Esophagus muscularis mucosa (tissue), 4 donors: ENCODE data around the gene OR2S2. TPM values are rescaled to one million over a fixed set of nuclear protein-coding genes. Genes with fewer than 3 reads are reported as not detected.
A peak's percentile ranks its signal among the peaks of the same experiment; 100 is the strongest.

Source experiments
- DNase-seq: peaks from one replicate; pipeline ENCODE4 v3.0.0-alpha.2; 2017; ENCODE audit errors: extremely low spot score
- H3K27ac ChIP-seq, 4 donors: fragments of 200-600 bp; sonication (generic); replicated peaks in 1 of 4; 1 replicate in 3 of 4; 2 replicates in 1 of 4; pipeline ENCODE4 v1.5.1; 2016 to 2019; ENCODE audit warnings: mild to moderate bottlenecking in 1 of 4
- H3K27me3 ChIP-seq, 4 donors: fragments of 200-600 bp; sonication (generic); one replicate each; pipeline versions ENCODE4 v1.5.1 to v1.6.0; 2016 to 2019
- H3K36me3 ChIP-seq, 4 donors: fragments of 200-600 bp; sonication (generic); one replicate each; pipeline ENCODE4 v1.5.1; 2016 to 2019
- H3K4me1 ChIP-seq, 4 donors: fragments of 200-600 bp; sonication (generic); one replicate each; pipeline ENCODE4 v1.5.1; 2016 to 2019
- H3K4me3 ChIP-seq, 4 donors: fragments of 200-600 bp; sonication (generic); 1 replicate in 2 of 4; 2 replicates in 2 of 4; pipeline ENCODE4 v1.5.1; 2016 to 2019; ENCODE audit warnings: mild to moderate bottlenecking in 4 of 4, moderate library complexity in 1 of 4
- H3K9me3 ChIP-seq, 4 donors: fragments of 200-600 bp; sonication (generic); 1 replicate in 3 of 4; 2 replicates in 1 of 4; pipeline ENCODE4 v1.5.1; 2016 to 2019
- CTCF ChIP-seq, 3 experiments: fragments of 200-600 bp in 2 of 3; fragments of 450-650 bp in 1 of 3; sonication (generic) in 2 of 3; IDR thresholded peaks; one replicate each; pipeline ENCODE4 v1.5.1; 2017 to 2019; ENCODE audit warnings: antibody characterized with exemption in 3 of 3, mild to moderate bottlenecking in 2 of 3, moderate library complexity in 1 of 3
- EP300 ChIP-seq: sonication (generic); formaldehyde crosslinking; IDR thresholded peaks from one replicate; pipeline ENCODE4 v1.6.1; 2017; ENCODE audit warnings: antibody characterized with exemption
- POLR2A ChIP-seq: fragments of 450-650 bp; IDR thresholded peaks from one replicate; pipeline ENCODE4 v1.6.1; 2017; ENCODE audit warnings: antibody characterized with exemption, moderate library complexity, mild to moderate bottlenecking, low read depth
- POLR2AphosphoS5 ChIP-seq, 2 donors: sonication (generic); formaldehyde crosslinking; IDR thresholded peaks; one replicate each; pipeline ENCODE4 v1.6.1; 2017; ENCODE audit warnings: antibody characterized with exemption in 2 of 2
- WGBS: methylation state at CpG from one replicate; pipeline ENCODE4 v1.1.5; 2018; 5-methylcytosine and 5-hydroxymethylcytosine counted together
- intact Hi-C: fragments of 100-400 bp; cut with DNase I; formaldehyde crosslinking; loops from one replicate; pipeline ENCODE4 v1.15.1; 2023
- total RNA-seq, 4 donors: library from RNA; depleted of rRNA; stranded (reverse); fragments of >200 nt; gene quantifications; one replicate each; pipeline versions ENCODE4 v1.1.0 to v1.2.1, GENCODE V29; 2016

Gene OR2S2
- total RNA-seq, 4 donors from 2014 or later = not detected

DNA sequence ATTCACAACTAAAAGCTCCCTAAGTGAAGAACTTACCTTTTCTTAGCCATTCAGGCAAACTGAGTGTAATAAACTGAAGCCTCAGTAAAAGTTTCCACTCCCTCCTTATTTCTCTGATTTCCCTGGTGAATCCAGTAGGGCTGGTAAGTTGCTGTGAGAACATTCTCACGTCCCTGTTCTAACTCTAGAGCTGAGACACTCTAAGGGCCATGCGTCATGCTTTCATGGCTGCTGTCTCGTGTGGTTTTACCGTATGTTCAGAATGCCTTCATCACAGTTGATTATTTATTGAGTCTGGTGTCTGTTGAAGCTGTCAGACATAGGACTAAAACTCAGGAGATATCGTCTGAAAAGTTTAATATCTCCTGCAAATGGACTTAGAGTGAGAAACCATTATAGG is 1.3 kb downstream of the OR2S2 start:
- intact Hi-C loops = no loop called here
- no peak for DNase-seq
- no peak overlapping the region for H3K4me3 ChIP-seq
- H3K36me3 ChIP-seq = no peaks in the 10 kb centered on the region
- H3K27me3 ChIP-seq = peaks cover 0 to 22% (median 0%) of the 10 kb centered on the region in 4 donors
- 80% methylated on average over 5 of the region's 5 CpGs for WGBS
- peaks cover 0 to 5% (median 4%) of the 10 kb centered on the region in 4 donors for H3K4me1 ChIP-seq
- H3K9me3 ChIP-seq = no peaks in the 10 kb centered on the region
- TF ChIP-seq CTCF (IDR thresholded peaks at IDR 0.05) (no peak), POLR2AphosphoS5 (IDR thresholded peaks at IDR 0.05) (no peak), POLR2A (no peak), EP300 (no peak)
- no peak overlapping the region for H3K27ac ChIP-seq

- H3K4me1 ChIP-seq = peaks cover 0 to 5% (median 4%) of the 10 kb centered on the region in 4 donors
- H3K4me3 ChIP-seq = no peak overlapping the region
- TF ChIP-seq EP300 (no peak), CTCF (IDR thresholded peaks at IDR 0.05) (peak; percentile 80 to 90 (median 83))
- intact Hi-C loops = loop anchor here (2.0 kb wide), 1 partner anchor 68 kb away; no protein-coding TSS in a partner anchor
- peaks cover 0 to 9% (median 0%) of the 10 kb centered on the region in 4 donors for H3K27me3 ChIP-seq
- no peak overlapping the region for H3K27ac ChIP-seq
- no peaks in the 10 kb centered on the region for H3K9me3 ChIP-seq
- WGBS = 12% methylated on average over 6 of the region's 6 CpGs
- H3K36me3 ChIP-seq = no peaks in the 10 kb centered on the region
- no peak for DNase-seq
Measured at GRCh38 chr9:35954942-35955546, 2.9 kb downstream of the OR2S2 start.

DNA sequence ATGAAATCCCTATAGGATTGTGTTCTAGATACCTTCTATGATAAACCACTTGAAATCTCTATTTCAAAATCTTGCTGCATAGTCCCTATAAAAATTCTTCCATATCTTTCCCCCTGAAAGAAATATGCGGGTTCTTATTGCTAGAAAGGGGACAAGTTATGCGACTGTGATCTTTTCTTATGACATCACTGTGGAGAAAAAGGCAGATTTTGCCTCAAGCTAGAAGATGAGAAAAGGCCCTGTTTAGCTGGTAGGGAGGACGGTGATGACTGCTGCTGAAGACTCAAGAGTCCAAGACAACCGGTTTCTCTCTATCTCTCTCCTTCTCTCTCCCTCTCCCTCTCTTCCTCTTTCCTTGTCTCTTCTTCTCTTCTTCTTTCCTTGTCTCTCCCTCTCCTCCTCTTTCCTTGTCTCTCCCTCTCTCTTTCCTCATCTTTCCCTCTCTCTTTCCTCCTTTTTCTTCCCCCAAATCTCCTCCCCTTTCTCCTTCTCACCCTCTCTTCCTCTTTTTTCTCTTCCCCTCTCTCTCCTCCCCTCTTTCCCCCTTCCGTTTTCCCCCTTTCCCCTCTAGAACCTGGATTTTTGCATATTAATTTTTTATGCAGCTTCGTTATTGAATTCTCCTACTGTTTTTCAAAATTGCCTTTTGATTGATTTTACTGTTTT is 5.3 kb downstream of the OR2S2 start:
- WGBS = 82% methylated on average over 6 of the region's 6 CpGs
- TF ChIP-seq EP300 = no peak
- no peak for TF ChIP-seq POLR2AphosphoS5 (IDR thresholded peaks at IDR 0.05)
- no peak for TF ChIP-seq CTCF (IDR thresholded peaks at IDR 0.05)
- TF ChIP-seq POLR2A = no peak
- Histone ChIP-seq H3K36me3 (no peaks in the 10 kb centered on the region), H3K4me1 (peaks cover 0 to 11% (median 4%) of the 10 kb centered on the region in 4 donors), H3K4me3 (no peak overlapping the region), H3K27me3 (peaks cover 0 to 8% (median 0%) of the 10 kb centered on the region in 4 donors), H3K27ac (no peak overlapping the region), H3K9me3 (no peaks in the 10 kb centered on the region)
- intact Hi-C loops = no loop called here
- no peak for DNase-seq

- Histone ChIP-seq H3K27ac (peak overlapping the region in 2 of 4 donors; percentile 12 to 27), H3K4me3 (no peak overlapping the region), H3K36me3 (no peaks in the 10 kb centered on the region), H3K27me3 (no peaks in the 10 kb centered on the region), H3K9me3 (no peaks in the 10 kb centered on the region), H3K4me1 (peaks cover 0 to 11% (median 4%) of the 10 kb centered on the region in 4 donors)
- intact Hi-C loops = no loop called here
- peak in 1 of 2 donors; percentile 36 for TF ChIP-seq POLR2AphosphoS5 (IDR thresholded peaks at IDR 0.05)
- TF ChIP-seq CTCF (IDR thresholded peaks at IDR 0.05) = no peak
- no peak for TF ChIP-seq EP300
- 70% methylated on average over 6 of the region's 6 CpGs for WGBS
- DNase-seq = no peak
Measured at GRCh38 chr9:35951736-35952135, 6.2 kb downstream of the OR2S2 start.
